NCI-H460 (cell line): ENCODE measurements around the gene HOXB3. TPM values are rescaled to one million over a fixed set of nuclear protein-coding genes. Genes with fewer than 3 reads are reported as not detected.
"Not testable (repeated sequence)": the region's sequence is repeated elsewhere in the genome, so short reads cannot be mapped to it uniquely, and the experiment has no call there.

Source experiments
- DNase-seq: peaks from one replicate; pipeline ENCODE4 v3.0.0-alpha.2; 2016; ENCODE audit warnings: low read depth; ENCODE audit errors: extremely low read depth
- small RNA-seq, 2 experiments: library from RNA; depleted of rRNA; stranded (forward); fragments of <200 nt; gene quantifications; one replicate each; pipeline ENCODE3, GENCODE V24; 2014
- total RNA-seq: library from RNA; depleted of rRNA; stranded (reverse); fragments of >200 nt; shearing (Covaris generic); gene quantifications from 2 replicates; pipeline ENCODE4 v1.2.3, GENCODE V29; 2014; rRNA removed

Gene HOXB3
- total RNA-seq, 1 experiment from 2014 or later = 5.3 TPM

DNA sequence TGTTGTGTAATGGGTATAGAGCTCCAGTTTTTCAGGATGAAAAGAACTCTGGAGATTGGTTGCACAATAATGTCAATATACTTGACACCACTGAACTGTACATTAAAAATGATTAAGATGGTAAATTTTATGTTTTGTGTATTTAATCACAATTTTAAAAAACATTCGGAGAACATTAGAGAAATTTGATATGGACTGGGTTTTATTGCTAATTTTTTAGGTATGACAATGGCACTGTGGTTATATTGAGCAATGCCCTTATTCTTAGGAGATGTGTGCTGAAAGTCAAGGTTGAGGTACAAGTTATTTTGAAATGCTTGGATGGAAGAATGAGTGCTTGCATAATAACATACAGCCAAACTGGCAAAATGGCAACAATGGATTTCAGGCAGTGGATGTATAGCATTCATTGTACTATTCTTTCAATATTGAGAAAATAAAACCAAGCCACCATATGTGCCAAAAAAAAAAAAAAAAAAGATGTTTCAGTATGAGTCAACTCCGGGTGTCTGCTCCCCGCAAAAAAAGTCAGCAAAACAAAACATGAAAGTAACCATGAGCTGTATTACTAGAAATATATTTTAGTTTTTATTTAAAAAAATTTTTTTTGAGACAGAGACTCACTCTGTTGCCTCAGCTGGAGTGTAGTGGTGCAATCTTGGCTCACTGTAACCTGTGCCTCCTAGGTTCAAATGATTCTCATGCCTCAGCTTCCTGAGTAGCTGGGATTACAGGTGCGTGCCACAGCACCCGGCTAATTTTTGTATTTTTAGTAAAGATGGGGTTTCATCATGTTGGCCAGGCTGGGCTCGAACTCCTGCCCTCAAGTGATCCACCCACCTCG, 79.1 kb downstream of the HOXB3 start:
- DNase-seq = no peak

DNA sequence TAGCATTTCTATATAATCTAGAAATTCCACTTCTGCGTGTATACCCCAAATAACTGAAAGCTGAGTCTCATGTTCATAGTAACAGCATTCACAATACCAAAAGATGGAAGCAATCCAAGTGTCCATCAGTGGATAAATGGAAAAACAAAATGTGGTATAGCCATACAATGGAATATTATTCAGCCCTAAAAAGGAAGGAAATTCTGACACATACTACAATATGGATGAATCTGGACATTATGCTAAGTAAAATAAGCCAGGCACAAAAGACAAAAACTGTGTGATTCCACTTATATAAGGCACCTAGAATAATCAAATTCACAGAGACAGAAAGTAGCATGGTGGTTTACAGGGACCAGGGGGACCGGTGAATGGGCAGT, 79.7 kb downstream of the HOXB3 start:
- DNase-seq = no peak

DNA sequence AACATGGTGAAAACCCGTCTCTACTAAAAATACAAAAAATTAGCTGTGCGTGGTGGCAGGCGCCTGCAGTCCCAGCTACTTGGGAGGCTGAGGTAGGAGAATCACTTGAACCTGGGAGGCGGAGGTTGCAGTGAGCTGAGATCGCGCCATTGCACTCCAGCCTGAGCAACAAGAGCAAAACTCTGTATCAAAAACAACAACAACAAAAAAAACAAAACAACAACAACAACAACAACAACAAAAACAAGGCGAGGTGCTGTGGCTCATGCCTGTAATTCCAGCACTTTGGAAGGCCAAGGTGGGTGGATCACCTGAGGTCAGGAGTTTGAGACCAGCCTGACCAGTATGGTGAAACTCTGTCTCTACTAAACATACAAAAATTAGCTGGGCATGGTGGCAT, 80.3 kb downstream of the HOXB3 start:
- DNase-seq = not testable (repeated sequence)

DNA sequence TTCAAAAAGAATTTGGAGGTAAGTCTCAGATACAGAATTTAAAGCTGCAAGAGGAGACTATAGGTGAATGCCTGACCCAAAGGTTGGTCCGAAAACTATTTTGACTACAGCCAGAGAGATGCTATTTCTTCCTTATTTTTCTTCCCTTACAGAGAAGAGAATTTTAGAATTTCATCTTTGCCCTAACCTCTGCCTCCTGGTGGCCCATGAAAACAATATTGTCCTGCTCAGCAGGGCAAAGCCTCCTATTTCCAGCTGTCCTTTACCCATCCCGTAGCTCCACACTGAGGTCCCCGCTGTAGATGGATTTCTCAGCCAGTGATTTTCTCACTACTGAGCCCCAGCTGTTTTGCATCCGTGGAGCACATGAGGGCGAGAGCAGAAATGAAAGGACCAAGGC, 83.8 kb downstream of the HOXB3 start:
- no peak for DNase-seq

DNA sequence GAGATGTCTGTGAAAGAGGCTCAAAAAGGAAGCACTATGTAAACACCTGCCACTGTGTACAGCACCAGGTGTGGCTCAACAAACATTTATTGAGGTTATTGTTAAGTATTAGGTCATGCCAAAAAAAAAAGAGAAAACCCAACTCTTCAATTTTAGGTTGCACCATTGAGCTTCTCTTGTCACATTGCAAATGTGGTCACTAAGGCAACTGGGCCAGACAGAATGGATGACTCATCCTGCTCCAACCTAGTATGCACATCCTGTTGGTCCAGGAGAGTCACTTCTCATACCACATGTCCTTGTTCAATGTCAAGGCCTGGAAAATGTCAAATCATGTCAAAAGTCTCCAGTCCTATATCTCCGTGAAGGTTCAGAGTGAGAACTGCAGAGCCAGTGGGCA, 84.3 kb downstream of the HOXB3 start:
- DNase-seq = no peak

DNA sequence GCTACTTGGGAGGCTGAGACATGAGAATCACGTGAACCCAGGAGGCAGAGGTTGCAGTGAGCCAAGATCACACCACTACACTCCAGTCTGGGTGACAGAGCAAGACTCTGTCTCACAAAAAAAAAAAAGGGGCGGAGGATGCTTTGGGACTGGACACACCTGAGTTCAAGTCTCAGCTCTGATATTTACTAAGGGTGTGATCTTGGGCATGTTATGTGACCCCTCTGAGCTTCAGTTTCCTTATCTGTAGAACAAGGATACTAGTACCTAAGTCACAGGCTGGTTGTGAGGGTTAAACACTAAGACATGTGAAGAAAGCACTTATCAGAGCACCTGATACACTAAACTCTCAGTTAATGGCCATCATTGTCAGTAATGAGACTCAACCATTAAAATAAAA, 85.1 kb downstream of the HOXB3 start:
- DNase-seq = no peak

DNA sequence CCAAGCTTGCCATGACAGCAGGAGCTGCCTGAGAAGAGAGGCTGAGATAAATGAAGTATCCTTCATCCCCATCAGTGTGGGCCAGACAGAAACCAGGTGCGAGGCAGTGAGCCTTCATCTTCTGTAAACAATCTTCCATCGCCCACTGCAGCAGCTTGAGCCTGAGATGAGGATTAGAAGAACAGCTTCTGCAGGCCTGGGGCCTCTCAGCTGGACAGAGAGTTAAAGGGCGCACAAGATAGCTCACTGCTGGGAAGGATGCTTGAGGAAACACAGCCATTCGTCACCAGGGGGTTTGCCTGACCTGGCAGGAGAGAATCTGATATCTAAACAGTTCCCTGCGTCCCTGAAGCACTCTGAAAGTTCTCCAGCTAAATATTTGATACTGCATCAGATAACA, 86.3 kb downstream of the HOXB3 start:
- DNase-seq = no peak

DNA sequence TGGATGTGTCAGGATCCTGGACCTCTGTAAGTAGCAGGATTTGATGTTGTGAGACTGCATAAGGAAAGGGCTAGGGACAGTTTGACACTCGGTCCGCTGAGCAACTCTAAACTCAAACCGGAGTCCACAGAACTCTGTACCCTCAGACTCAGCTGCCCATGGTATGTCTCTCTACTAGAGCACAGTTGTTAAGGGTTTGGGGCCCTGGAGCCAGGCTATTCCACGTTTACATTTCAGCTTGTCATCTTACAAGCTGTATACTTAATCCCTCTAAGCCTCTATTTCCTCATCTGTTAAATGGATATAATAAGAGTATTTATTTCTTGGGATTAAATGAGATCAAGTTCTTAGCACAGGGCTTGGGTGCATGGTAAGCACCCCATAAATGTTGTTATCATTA, 87.1 kb downstream of the HOXB3 start:
- DNase-seq = no peak

DNA sequence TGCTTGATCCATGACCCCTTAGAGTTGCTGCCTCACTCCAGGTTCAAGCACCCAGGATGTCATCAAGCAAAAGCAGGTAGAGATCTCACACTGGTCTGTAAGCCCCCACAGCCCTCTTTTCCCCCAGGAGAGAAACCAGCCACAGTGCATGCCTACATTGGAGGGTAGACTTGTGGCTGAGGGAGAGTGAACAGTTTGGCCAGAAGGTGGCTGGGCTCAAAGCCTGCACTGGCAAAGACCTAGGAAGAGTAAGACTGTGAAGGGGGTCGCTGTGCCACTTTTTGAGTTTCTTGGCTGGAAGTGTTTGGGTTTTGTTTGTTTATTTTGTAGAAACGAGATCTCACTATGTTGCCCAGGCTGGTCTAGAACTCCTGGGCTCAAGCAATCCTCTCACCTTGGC, 87.7 kb downstream of the HOXB3 start:
- DNase-seq = no peak

DNA sequence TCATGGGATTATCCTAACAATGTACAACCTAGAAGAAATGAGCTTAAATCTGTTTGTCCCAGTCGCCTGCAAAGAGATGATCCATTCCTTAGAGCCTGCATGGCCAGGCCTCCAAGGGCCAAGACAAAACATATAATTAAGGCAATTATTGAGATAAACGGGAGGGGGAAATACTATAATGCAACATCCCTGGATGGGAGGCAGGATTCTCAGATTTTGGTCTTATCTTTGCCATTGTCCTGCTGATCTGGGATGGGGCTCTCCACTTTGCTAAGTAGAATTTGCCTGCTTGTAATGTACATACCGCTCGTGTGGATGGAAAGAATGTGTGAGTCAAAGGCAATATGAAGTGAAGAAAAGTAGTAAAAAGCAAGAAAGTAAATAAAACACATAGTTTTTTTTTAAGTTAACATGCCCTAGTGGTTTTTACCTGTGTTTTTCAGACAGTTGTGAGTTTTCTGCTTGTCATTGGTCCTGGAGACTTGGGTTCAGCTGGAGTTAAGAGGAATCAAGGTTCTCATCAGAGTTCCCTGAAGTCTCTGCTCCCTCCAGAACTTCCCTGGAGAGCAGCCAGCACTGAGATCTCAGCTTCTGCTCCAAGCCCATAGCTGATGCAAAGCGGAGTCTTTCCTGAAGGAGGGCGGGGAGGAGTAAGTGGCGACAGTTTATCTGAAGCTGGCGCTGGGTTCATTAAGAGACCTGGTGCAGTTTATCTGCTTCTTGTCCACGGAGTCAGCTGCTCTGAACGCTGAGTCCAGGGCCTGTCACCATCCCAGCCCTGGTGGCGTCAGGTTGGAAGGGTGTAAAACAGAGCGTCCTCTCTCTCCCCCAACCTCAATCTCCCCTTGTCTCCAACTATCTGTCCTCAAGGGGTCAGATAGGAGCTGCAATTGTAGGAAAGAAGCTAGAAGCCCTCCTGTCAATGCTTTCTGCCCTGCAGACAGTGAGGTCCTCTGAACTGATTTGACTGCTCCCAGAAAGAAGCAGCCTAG, 89.3 kb downstream of the HOXB3 start:
- DNase-seq = no peak

DNA sequence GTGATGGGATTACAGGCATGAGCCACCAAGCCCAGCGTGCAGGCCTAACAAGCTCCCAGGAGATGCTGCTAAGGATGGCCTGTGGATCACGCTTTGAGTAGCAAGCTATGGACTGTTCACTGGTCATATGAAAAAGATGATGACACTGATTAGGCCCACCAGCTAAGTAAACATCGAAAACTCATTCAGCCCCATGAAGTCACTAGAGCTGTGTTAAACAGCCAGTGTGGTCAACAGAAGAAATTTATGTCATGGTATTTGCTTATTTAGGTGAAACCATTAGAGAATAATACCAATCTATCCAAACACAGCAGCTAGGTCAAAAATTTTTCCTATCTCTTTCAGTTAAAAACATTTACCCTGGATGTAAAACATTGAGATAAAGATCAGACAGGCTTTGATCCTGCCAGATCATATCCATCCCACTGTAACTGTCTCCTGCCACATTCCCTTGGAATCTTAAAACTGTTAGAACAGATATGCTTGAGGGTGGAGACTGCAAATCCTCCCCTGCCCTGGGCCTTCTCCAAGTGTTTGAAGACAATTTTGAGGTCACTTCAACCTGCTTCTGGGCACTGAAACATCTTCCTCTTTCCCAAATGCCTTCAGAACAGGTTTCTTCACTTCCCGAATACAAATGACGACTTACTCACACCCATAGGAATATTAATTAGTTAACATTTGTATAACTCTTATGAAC, 90.2 kb downstream of the HOXB3 start:
- no peak for DNase-seq

DNA sequence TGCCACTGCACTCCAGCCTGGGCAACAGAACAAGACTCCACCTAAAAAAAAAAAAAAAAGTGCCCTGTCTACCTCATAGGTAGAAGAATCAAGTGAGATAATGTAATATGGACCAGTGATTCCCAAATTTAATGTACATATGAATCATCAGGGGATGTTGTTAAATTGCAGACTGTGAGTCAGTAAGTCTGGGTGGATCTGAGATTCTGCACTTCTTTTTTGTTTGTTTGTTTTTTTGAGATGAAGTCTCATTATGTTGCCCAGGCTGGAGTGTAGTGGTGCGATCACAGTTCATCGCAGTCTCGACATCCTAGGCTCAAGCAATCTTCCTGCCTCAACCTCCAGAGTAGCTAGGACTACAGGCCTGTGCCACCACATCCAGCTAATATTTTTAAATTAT, 90.8 kb downstream of the HOXB3 start:
- no peak for DNase-seq

Small RNA genes within 50 kb of the gene (small RNA-seq; reads per million reads assigned to genes)
- 0.27 to 3.3 reads per million in 2 experiments for gene MIR196A1

Other genes starting within 250 kb of the HOXB3 start
- 0.20 TPM in 1 of 2 replicates, not detected in the other for gene SKAP1, start 160.0 kb downstream of the HOXB3 start, total RNA-seq
- gene HOXB1, start 59.2 kb downstream of the HOXB3 start, total RNA-seq = not detected in 2 replicates
- 0.52 TPM in 1 of 2 replicates, not detected in the other for gene HOXB2, start 45.1 kb downstream of the HOXB3 start, total RNA-seq
- gene HOXB4, start 11.9 kb downstream of the HOXB3 start, total RNA-seq = 0.67 TPM in 1 of 2 replicates, not detected in the other
- gene HOXB5, start 3.5 kb upstream of the HOXB3 start, total RNA-seq = 2.3 TPM in 2 replicates
- 11.6 and 13.7 TPM in 2 replicates for gene HOXB6, start 14.7 kb upstream of the HOXB3 start, total RNA-seq
- 12.3 and 13.0 TPM in 2 replicates for gene HOXB7, start 20.8 kb upstream of the HOXB3 start, total RNA-seq
- 0.52 and 1.2 TPM in 2 replicates for gene HOXB8, start 25.1 kb upstream of the HOXB3 start, total RNA-seq
- 22.2 and 24.7 TPM in 2 replicates for gene HOXB9, start 36.1 kb upstream of the HOXB3 start, total RNA-seq
- not detected in 2 replicates for gene PRAC1, start 132.3 kb upstream of the HOXB3 start, total RNA-seq
- gene PRAC2, start 132.9 kb upstream of the HOXB3 start, total RNA-seq = not detected in 2 replicates
- gene HOXB13, start 138.5 kb upstream of the HOXB3 start, total RNA-seq = 1.9 and 2.0 TPM in 2 replicates
- gene TTLL6, start 227.0 kb upstream of the HOXB3 start, total RNA-seq = not detected in 2 replicates
- 44.0 and 57.8 TPM in 2 replicates for gene CALCOCO2, start 240.8 kb upstream of the HOXB3 start, total RNA-seq